ENCODE results near the gene ATP6V0E1. TPM values are rescaled to one million over a fixed set of nuclear protein-coding genes. Genes with fewer than 3 reads are reported as not detected.

Gene ATP6V0E1
- 147 TPM for total RNA-seq (ENCODE audit: unreplicated experiment)
- long read RNA-seq, transcript ATP6V0E1-203 (4 exons, 1,433 nt), result major isoform, 78 of 82 reads
- long read RNA-seq, partial matches to known transcripts, result 1 of 82 reads
- long read RNA-seq, other reads (novel, unspliced or antisense), result 2 of 82 reads

DNA sequence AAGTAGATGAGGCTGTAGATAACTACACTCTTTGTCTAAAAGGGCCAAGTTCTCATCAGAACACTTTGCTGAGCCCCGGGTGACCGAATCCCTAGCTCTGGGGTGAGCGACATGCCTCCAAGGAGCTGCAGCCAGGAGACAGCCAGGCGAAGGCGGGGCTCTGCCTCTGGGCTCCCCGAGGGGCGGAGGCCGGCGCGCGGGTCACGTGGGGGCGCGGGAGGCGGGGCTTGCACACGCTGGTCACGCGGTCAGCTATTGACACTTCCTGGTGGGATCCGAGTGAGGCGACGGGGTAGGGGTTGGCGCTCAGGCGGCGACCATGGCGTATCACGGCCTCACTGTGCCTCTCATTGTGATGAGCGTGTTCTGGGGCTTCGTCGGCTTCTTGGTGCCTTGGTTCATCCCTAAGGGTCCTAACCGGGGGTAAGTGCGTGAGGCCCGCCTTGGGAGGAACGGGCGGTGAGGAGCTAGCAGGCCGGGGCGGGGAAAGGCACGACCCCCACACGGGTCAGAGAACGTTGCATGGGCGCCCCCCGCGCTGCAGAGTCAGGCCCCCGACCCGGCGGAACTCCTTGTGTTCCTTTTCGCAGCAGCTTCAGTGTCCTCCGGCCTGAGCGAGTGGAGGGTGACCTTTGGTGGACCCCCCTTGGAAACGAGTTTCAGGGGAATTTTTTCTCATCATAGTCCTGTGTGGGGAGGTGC, at the start of gene ATP6V0E1:
Gene ATP6V0E1, plus strand, starts transcription at position 230 of the 702 bp plus-strand sequence. Its CDS starts 90 bp downstream, at position 320.
- DNase-seq (ENCODE audit: low spot score), result peak; percentile 98
- TF ChIP-seq, protein P1, sequence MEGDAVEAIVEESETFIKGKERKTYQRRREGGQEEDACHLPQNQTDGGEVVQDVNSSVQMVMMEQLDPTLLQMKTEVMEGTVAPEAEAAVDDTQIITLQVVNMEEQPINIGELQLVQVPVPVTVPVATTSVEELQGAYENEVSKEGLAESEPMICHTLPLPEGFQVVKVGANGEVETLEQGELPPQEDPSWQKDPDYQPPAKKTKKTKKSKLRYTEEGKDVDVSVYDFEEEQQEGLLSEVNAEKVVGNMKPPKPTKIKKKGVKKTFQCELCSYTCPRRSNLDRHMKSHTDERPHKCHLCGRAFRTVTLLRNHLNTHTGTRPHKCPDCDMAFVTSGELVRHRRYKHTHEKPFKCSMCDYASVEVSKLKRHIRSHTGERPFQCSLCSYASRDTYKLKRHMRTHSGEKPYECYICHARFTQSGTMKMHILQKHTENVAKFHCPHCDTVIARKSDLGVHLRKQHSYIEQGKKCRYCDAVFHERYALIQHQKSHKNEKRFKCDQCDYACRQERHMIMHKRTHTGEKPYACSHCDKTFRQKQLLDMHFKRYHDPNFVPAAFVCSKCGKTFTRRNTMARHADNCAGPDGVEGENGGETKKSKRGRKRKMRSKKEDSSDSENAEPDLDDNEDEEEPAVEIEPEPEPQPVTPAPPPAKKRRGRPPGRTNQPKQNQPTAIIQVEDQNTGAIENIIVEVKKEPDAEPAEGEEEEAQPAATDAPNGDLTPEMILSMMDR (IDR thresholded peaks at IDR 0.05; ENCODE audit: unreplicated experiment), result no peak
- no peaks in the 10 kb centered on the region for H3K27me3 Mint-ChIP-seq (ENCODE audit: unreplicated experiment)
- H3K27ac Mint-ChIP-seq (ENCODE audit: unreplicated experiment), result peak within 1 kb of the TSS; percentile 97
- H3K9me3 Mint-ChIP-seq (ENCODE audit: unreplicated experiment), result no peaks in the 10 kb centered on the region
- H3K4me1 Mint-ChIP-seq (ENCODE audit: unreplicated experiment), result peaks cover 4% of the 10 kb centered on the region
- H3K4me3 Mint-ChIP-seq (ENCODE audit: unreplicated experiment), result peak within 1 kb of the TSS; percentile 98
- peaks cover 5% of the 10 kb centered on the region for H3K36me3 Mint-ChIP-seq (ENCODE audit: low read depth, unreplicated experiment)

DNA sequence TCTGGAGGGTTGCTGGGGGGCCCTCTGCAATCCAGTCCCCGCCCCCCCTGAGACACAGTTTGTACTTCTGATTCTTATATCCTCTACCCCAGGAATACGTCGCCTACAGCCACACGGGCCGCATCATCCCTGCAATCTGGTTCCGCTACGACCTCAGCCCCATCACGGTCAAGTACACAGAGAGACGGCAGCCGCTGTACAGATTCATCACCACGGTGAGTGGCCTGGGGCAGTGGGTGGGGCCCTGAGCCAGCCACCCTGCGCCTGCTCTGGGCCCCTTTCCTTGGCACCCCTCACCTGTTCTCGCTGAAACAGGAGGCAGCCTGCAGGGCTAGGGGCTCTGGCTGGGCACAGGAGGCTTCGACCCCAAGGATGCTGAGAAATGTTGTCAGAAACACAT, 48.5 kb upstream of the ATP6V0E1 start:
- TF ChIP-seq, protein P1 (IDR thresholded peaks at IDR 0.05; ENCODE audit: unreplicated experiment), result no peak
- peaks cover 11% of the 10 kb centered on the region for H3K36me3 Mint-ChIP-seq (ENCODE audit: low read depth, unreplicated experiment)

DNA sequence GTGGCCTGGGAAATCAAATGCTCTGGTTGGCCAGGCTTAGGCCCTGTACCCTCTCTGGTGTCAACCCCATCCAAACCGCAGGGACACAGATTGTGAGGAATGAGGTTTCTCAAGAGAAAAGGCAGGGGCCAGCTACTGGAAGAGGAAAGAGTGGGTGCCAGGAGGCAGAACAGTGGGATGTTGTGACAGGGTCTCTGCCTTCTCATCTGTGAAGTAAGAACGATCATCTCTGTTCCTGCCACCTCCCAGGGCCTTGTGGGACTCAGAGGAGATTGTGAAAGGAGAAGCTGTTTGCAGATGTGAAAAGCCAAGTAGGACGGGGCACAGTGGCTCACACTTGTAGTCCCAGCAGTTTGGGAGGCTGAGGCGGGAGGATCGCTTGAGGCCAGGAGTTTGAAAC, 47.2 kb upstream of the ATP6V0E1 start:
- Mint-ChIP-seq H3K4me1 (ENCODE audit: unreplicated experiment) (peaks cover 9% of the 10 kb centered on the region), H3K27ac (ENCODE audit: unreplicated experiment) (no peak overlapping the region), H3K4me3 (ENCODE audit: unreplicated experiment) (no peak overlapping the region), H3K27me3 (ENCODE audit: unreplicated experiment) (peaks cover 6% of the 10 kb centered on the region), H3K36me3 (ENCODE audit: low read depth, unreplicated experiment) (peaks cover 11% of the 10 kb centered on the region), H3K9me3 (ENCODE audit: unreplicated experiment) (no peaks in the 10 kb centered on the region)
- TF ChIP-seq, protein P1 (IDR thresholded peaks at IDR 0.05; ENCODE audit: unreplicated experiment), result no peak
- no peak for DNase-seq (ENCODE audit: low spot score)

More for the DNA sequence above, 48.5 kb upstream of the ATP6V0E1 start:
- no peak overlapping the region for H3K4me3 Mint-ChIP-seq (ENCODE audit: unreplicated experiment)
- H3K9me3 Mint-ChIP-seq (ENCODE audit: unreplicated experiment), result no peaks in the 10 kb centered on the region
- no peak for DNase-seq (ENCODE audit: low spot score)
- peaks cover 20% of the 10 kb centered on the region for H3K4me1 Mint-ChIP-seq (ENCODE audit: unreplicated experiment)
- no peak overlapping the region for H3K27ac Mint-ChIP-seq (ENCODE audit: unreplicated experiment)
- H3K27me3 Mint-ChIP-seq (ENCODE audit: unreplicated experiment), result peaks cover 6% of the 10 kb centered on the region

DNA sequence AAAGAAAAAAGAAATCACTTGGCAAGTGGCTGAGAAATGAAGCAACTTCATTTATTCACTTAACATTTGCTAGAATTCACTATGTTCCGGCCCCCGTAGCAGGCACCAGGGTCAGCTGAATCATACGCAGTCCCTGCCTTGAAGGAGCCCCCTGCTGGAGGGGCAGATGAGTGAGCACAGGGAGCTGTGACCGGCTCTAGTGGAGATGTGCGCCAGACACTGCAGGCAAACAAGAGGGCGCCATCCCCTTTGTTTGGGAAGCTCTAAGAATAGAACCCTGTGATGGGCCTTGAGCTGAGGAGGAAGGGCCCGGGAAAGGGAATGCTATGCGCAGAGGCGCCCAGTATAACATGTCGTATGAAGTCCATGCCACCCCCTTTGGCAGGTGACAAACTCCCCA, 44.5 kb upstream of the ATP6V0E1 start:
- H3K27me3 Mint-ChIP-seq (ENCODE audit: unreplicated experiment), result peaks cover 6% of the 10 kb centered on the region
- TF ChIP-seq, protein P1 (IDR thresholded peaks at IDR 0.05; ENCODE audit: unreplicated experiment), result peak; percentile 28
- H3K36me3 Mint-ChIP-seq (ENCODE audit: low read depth, unreplicated experiment), result peaks cover 11% of the 10 kb centered on the region
- no peaks in the 10 kb centered on the region for H3K9me3 Mint-ChIP-seq (ENCODE audit: unreplicated experiment)
- H3K4me1 Mint-ChIP-seq (ENCODE audit: unreplicated experiment), result peaks cover 6% of the 10 kb centered on the region
- H3K4me3 Mint-ChIP-seq (ENCODE audit: unreplicated experiment), result no peak overlapping the region
- no peak overlapping the region for H3K27ac Mint-ChIP-seq (ENCODE audit: unreplicated experiment)
- DNase-seq (ENCODE audit: low spot score), result peak; percentile 27

DNA sequence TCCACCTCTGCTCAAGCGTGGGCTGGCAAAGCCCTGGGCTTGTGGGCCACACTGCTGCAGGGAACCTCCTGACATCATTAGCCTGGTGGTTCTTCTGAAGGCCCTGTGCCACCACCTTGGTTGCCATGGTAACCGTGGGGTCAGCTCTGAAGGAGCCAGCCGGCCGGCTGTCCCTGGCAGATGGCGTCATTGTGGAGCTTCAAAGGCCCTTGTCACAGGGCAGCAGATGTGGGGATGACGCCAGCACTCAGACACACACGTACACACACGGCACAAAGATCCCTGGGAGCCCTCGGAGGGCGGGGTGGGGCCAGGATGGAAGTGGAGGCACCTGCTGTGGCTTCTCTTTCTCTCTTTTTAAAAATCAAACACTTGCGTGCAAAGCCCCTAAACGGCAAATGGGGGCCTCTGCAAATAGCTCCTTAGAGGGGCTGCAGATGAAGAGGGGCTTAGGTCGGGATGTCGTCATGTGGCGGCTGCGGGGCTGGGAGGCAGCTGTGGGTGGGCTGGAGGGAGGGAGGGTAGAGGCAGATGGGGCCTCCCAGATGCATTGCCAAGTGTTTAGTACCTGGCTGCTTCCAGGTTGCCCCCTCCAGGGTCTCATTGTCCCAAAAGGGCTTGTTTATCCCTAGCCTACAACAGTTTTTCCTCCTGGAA, 43.8 kb upstream of the ATP6V0E1 start:
- H3K36me3 Mint-ChIP-seq (ENCODE audit: low read depth, unreplicated experiment), result peaks cover 8% of the 10 kb centered on the region
- no peak overlapping the region for H3K4me3 Mint-ChIP-seq (ENCODE audit: unreplicated experiment)
- H3K9me3 Mint-ChIP-seq (ENCODE audit: unreplicated experiment), result no peaks in the 10 kb centered on the region
- no peak for DNase-seq (ENCODE audit: low spot score)
- peaks cover 4% of the 10 kb centered on the region for H3K27me3 Mint-ChIP-seq (ENCODE audit: unreplicated experiment)
- TF ChIP-seq, protein P1 (IDR thresholded peaks at IDR 0.05; ENCODE audit: unreplicated experiment), result no peak
- peaks cover 6% of the 10 kb centered on the region for H3K4me1 Mint-ChIP-seq (ENCODE audit: unreplicated experiment)
- no peak overlapping the region for H3K27ac Mint-ChIP-seq (ENCODE audit: unreplicated experiment)
